Measurements from ENCODE around the gene PIWIL1.

PIWIL1 gene

DNA sequence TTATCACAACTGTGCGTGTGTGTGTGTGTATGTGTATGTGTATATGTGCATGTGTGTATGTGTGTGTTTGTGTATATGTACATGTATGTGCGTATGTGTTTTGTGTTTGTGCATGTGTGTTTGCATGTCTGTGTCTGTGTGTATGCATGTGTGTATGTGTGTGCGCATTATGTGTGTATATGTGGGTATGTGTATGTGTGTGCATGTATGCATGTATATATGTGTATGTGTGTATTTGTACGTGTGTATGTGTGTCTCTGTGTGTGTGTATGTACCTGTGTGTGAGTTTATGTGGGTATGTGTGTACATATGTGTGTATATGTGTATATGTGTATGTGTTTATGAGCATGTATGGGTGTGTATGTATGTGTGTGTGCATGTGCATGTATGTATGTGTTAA lies 37.6 kb upstream of the PIWIL1 start:
- TF ChIP-seq, protein P1, sequence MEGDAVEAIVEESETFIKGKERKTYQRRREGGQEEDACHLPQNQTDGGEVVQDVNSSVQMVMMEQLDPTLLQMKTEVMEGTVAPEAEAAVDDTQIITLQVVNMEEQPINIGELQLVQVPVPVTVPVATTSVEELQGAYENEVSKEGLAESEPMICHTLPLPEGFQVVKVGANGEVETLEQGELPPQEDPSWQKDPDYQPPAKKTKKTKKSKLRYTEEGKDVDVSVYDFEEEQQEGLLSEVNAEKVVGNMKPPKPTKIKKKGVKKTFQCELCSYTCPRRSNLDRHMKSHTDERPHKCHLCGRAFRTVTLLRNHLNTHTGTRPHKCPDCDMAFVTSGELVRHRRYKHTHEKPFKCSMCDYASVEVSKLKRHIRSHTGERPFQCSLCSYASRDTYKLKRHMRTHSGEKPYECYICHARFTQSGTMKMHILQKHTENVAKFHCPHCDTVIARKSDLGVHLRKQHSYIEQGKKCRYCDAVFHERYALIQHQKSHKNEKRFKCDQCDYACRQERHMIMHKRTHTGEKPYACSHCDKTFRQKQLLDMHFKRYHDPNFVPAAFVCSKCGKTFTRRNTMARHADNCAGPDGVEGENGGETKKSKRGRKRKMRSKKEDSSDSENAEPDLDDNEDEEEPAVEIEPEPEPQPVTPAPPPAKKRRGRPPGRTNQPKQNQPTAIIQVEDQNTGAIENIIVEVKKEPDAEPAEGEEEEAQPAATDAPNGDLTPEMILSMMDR (conservative IDR thresholded peaks at IDR 0.05; ENCODE audit: low read depth, low read length): no peak
- no peak overlapping the region for H3K4me3 ChIP-seq (ENCODE audit: low read depth, low read length)
- no peak for DNase-seq (ENCODE audit: low read depth)

- no peak overlapping the region for H3K4me3 ChIP-seq (ENCODE audit: low read depth, low read length)
- TF ChIP-seq, protein P1 (conservative IDR thresholded peaks at IDR 0.05; ENCODE audit: low read depth, low read length): no peak
These were observed 36.8 kb upstream of the PIWIL1 start for GRCh38 chr12:130300737-130301535.

DNA sequence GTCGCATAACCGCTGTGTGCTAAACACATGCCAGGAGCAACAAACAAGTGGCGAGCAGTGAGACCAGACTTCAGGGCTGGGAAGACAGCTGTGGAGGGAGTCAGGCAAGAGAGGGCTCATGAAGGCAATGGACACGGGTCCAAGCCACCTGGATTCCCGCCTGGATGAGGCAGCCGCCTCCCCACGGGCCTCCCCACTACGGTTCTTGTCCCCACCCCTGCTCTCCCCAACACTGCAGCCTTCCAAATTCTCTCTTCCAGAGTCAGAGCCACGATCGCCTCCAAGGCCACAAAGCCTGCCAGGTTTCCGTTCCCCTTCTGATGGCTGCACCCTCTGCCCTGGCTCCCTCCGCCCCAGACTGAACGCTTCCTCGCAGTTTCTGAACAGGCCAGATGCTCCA lies 36.1 kb upstream of the PIWIL1 start:
- no peak for DNase-seq (ENCODE audit: low read depth)
- TF ChIP-seq, protein P1 (conservative IDR thresholded peaks at IDR 0.05; ENCODE audit: low read depth, low read length): no peak
- H3K4me3 ChIP-seq (ENCODE audit: low read depth, low read length): no peak overlapping the region

More at GRCh38 chr12:130300737-130301535, 36.8 kb upstream of the PIWIL1 start:
- no peak for DNase-seq (ENCODE audit: low read depth)

DNA sequence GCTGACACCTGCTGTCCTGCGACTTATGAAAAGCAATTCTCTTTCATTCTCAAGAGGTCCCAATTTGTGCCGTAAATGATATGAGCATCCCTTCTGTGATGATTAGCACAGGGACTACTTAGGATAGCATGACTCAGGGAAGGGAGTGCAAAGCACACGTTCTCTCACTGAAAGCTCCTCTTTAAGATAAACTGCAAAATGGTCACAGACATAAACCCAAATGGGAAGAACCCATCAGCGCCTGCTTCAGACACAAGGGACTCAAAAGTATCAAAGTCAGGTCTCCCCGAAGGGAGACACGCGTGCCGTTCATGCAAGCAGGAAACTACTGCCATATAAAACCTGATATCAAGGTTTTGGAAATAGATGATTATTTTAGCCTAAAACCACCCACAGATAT lies 33.9 kb upstream of the PIWIL1 start:
- DNase-seq (ENCODE audit: low read depth): no peak
- TF ChIP-seq, protein P1 (conservative IDR thresholded peaks at IDR 0.05; ENCODE audit: low read depth, low read length): no peak
- no peak overlapping the region for H3K4me3 ChIP-seq (ENCODE audit: low read depth, low read length)

GRCh38 chr12:130307859-130308258 lies 29.8 kb upstream of the PIWIL1 start:
- no peak overlapping the region for H3K4me3 ChIP-seq (ENCODE audit: low read depth, low read length)
- DNase-seq (ENCODE audit: low read depth): no peak
- TF ChIP-seq, protein P1 (conservative IDR thresholded peaks at IDR 0.05; ENCODE audit: low read depth, low read length): no peak

- no peak for DNase-seq (ENCODE audit: low read depth)
- TF ChIP-seq, protein P1 (conservative IDR thresholded peaks at IDR 0.05; ENCODE audit: low read depth, low read length): no peak
- no peak overlapping the region for H3K4me3 ChIP-seq (ENCODE audit: low read depth, low read length)
These were observed 29.3 kb upstream of the PIWIL1 start for GRCh38 chr12:130308393-130308792.

GRCh38 chr12:130316251-130316650 lies 21.4 kb upstream of the PIWIL1 start:
- DNase-seq (ENCODE audit: low read depth): no peak
- no peak overlapping the region for H3K4me3 ChIP-seq (ENCODE audit: low read depth, low read length)
- TF ChIP-seq, protein P1 (conservative IDR thresholded peaks at IDR 0.05; ENCODE audit: low read depth, low read length): no peak
